ACHN (cell line): ENCODE measurements around the gene DOCK1.
A peak's percentile ranks its signal among the peaks of the same experiment; 100 is the strongest.
"Not testable (repeated sequence)": the region's sequence is repeated elsewhere in the genome, so short reads cannot be mapped to it uniquely, and the experiment has no call there.

Source experiments
- DNase-seq: peaks from one replicate; pipeline ENCODE4 v3.0.0-alpha.2; 2015
- in situ Hi-C: cut with HindIII; loops from 2 replicates; pipeline ENCODE4 v1.10.0; 2017; ENCODE audit warnings: low sequenced_read_pairs, low pct_ligation_motif_present, low pct_unique_long_range_greater_than_20kb

Gene DOCK1

DNA sequence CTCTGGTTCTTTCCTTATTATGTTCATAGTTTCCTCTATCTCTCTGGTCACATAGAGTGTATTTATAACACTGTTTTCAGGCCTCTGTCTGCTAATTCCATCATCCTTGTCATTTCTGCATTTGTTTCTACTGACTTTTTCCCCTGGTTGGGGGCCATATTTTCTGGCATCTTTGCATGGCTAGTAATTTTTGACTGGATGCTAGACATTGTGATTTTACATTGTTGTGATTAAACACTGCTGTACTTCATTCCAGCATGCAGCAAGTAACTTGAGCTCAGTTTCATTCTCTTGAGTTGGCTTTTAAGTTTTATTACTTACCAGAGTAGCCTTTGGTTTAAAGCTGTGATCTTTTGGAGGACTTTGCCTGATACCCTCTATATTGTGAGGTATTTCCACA lies 6.8 kb upstream of the DOCK1 start:
- in situ Hi-C loops, result no loop called here

DNA sequence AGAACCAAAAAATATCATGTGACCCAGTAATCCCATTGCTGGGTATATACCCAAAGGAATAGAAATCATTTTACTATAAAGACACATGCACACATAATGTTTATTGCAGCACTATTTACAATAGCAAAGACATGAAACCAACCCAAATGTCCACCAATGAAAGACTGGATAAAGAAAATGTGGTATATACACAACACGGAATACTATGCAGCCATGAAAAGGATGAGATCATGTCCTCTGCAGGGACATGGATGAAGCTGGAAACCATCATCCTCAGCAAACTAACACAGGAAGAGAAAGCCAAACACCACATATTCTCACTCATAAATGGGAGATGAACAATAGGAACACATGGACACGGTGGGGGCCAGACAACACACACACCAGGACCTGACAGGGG lies 5.7 kb upstream of the DOCK1 start:
- in situ Hi-C loops, DNase-seq: not testable (repeated sequence)

More for the DNA sequence above, 6.8 kb upstream of the DOCK1 start:
- no peak for DNase-seq

DNA sequence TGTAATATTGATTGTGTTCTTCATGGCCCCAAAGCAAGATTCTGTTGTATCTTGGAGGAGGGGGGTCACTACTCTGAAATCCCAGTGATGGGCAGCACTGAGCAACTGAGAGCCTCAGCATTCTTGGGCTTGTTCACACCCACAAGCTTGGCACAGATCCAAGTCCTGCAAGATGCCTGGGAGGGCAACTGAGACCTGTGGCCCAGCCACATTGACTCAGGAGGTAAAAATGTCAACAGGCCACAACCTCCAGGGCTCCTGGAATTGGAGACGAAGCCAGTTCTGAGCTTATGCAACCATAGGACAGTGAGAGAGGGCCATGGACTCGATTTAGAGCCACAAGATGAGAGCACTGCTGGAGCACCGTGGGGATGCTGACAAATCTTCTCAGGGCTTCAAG lies 3.1 kb upstream of the DOCK1 start:
- in situ Hi-C loops, result no loop called here
- DNase-seq, result peak; percentile 99

DNA sequence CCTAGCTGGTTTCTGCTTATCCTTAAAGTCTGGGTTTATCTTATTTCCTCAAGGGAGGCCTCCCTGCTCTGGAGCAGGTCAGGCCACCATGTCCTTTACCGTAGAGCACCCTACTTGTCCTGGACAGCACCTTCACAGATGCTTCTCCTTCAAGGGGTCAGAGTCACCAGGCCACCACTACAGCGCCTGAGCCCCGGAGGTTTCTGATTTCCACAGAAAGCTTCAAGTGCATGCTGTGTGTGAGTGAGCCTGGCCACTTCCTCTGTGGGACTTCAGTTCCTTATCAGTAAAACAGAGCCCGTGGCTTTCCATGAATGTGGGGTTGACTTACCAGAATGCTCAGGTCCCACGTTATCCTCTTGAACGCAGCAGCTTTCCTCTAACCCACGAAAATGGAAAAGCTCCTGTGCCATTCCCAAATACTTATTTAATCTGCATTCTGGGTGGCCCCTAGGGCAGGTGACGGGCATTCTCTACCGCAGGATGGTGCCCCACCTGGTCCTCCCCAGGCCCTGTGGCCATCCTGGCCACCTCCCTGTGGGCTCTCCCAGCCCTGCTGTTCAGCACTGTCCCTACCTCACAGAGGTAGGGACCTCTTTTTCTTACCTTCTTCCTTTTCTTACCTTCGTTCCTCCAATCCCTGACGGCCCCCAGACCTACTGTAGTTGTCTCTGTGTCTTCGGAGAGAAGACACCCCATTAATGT lies 1.4 kb upstream of the DOCK1 start:
- in situ Hi-C loops, result no loop called here
- DNase-seq, result no peak

DNA sequence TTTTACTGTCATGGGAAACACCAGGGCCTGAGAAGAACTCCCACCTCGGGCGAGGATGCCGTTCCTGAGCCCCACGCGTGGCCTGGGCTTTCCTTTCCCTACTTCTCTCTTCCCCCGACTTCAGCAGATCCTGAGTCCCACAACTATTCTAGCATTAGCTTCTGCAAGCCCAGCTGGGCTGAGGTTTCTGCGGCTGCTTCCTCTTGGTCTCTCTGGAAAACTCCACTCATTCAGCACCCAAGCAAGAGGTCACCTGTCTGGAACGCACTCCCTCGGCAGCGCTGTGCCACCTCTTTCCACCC lies 761 bp upstream of the DOCK1 start:
- in situ Hi-C loops, result no loop called here
- no peak for DNase-seq

DNA sequence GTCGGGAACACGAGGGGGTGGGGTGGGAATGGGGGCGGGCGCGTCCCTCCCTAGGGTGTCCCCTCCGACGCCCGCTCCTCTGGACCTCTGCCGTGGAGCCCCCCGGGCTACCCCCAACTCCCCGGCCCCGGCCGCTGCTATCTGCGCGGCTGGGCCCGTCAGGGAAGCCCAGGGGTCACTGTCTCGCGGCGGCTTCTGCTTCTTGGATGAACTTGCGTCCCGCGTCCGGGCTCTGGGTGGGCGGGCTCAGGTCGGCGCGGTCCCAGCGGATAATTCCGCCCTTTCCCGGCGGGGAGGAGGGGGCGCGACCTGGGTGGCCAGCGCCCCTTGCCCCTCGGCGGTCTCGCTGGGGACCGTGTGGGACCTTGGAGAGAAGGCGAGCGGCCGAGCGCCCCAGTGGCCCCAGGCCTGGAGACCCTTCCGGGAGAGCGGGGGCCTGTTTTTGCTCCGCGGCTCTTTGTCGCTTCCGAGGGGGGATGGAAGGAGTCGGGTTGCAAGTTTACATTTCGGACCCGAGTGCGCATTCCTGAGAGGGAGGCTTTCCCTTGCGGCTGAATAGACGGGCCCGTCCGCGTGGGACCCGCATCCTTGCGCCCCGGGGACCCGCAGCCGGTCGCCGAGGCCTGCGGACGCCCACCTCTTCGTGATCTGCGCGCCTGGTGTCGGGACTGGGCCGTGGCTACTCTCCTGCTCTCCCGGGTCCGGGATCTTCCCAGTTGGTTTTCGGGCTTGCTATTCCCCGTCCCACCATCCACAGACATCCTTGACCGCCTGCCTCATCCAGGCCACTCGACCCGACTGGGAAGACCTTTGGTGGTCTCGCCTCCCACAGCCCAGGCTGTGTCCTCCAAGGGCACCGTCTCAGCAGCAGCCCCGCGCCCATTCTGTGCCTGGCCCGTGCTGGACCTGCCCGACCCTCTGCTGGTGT lies 812 bp downstream of the DOCK1 start:
- peak; percentile 42 for DNase-seq
- in situ Hi-C loops, result no loop called here

DNA sequence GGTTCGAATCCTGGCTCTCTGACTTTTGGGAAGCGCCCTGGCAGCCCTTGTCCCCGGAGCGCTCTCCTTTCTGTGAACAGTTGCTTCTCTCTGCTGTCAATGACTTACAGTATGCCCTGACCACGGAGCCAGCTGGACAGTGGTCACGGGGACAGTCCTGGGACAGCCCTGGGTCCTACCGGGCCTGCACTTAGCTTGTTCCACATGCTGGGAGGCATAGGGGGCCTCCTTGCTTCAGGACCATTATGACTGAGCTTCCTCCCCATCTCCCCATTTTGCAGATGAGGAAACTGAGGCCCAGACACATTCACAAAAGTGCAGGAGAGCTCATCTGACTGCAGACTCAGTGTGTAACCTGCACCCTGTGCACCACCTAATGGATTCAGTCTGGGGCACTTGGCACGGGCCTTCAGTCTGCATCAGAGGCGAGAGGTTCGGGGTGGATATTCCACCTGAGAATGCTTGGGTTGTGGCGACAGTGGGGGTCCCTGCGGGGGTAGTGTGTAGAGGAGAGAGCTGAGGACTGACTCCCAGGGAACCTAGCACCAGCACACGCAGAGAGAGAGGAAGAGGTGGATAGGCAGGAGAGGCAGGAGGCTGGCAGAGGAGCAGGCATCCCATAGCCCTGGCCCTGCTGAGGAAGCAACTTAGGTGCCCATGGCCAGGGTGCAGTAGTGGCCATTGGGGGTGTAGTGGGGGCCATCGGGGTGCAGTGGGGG lies 1.6 kb downstream of the DOCK1 start:
- in situ Hi-C loops, result no loop called here
- DNase-seq, result no peak

DNA sequence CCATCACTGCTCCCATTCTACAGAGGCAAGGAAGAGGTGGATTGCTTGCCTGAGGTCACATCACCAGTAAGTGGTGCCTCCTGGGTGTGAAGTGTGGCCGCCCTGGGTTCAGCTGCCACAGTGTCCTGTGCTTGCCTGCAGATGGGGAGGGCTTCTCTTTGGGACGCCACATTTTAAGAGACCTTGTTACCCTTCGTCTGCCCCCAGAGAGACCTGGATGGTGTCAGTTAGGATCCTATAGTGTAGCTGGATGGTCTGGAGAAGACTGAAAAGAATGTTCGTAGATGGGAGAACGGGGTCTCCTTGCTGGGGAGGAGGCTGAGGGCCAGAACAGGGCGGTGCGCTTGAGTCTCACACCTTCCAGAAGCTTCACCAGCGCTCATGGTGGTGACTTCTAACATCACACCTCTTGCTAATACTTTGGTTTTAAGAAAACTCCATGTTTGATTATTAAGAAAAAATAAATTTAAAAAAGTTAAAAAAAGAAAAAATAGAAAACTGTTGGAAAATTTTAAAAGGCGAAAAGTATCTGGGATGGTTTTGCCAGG lies 2.3 kb downstream of the DOCK1 start:
- DNase-seq, result no peak
- in situ Hi-C loops, result no loop called here

DNA sequence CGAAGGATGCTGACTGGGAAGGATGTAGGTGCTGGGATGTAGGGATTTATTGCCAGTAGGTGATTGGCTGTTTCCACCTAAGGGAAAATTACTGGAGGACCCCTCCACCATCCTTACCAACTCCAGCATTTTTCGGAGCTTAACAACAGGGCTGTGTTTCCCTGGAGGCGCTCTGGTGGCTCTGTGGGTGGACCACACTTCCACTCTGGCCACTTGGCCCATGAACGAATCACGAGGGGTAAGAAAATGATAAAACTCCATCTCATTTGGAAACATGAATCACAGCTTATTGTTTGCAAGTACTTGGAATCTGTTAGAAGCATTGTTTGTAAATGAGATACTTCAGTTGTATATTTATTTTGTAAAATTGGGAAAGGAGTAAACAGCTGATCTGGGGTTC lies 3.0 kb downstream of the DOCK1 start:
- in situ Hi-C loops, result no loop called here
- no peak for DNase-seq

DNA sequence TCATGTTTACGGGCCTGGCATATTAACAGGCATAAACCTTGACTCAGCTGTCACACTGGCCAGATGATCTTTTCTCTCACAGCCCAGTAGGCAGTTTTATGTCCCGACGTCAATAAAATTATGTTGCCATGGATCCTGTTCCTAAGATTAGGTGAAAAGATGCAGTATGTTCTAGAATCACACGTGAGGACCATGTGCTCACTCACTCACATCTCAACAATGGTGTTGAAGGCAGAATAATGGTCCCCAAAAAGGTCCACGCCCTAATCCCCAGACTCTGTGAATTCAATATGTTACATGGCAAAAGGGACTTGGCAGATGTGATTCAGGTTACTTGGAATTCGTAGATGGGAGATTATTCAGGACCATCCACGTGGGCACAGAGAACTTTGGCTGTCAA lies 3.5 kb downstream of the DOCK1 start:
- in situ Hi-C loops, result no loop called here
- no peak for DNase-seq

DNA sequence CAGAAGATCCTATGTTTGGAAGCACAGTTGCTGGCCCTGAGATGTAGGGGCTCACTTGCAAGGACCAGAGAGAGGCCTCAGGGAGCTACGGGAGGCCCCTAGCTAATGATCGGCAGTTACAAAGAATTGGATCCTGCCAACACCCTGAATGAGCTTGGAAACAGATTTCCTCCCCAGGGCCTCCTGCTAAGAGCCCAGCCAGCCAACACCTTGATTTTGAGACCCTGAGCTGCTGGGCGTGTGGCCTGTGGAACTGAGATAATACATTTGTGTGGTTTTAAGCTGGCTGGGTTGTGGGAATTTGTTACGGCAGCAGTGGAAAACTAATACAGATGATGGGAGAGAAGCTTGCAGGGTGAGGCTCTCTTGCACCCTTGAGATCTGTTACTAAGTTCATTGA lies 3.9 kb downstream of the DOCK1 start:
- DNase-seq, result no peak
- in situ Hi-C loops, result no loop called here

DNA sequence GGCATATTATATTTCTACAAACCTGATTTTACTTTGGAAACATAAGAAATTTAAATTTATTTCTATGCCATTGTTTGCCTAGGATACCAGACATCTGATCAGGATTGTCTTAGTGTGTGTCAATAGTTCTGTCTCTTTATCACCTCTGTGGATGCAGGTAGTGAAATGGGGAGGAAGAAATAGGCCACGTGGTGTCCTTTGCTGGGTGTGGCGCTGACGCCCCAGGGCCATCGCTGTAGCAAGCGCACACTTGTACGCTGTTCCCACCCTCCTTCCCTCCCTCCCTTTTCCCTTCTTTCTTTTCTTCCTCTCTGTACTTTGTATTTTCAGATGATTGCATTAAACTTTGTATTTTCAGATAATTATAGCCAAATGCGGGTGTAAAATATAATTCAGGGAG lies 5.0 kb downstream of the DOCK1 start:
- in situ Hi-C loops, result no loop called here

DNA sequence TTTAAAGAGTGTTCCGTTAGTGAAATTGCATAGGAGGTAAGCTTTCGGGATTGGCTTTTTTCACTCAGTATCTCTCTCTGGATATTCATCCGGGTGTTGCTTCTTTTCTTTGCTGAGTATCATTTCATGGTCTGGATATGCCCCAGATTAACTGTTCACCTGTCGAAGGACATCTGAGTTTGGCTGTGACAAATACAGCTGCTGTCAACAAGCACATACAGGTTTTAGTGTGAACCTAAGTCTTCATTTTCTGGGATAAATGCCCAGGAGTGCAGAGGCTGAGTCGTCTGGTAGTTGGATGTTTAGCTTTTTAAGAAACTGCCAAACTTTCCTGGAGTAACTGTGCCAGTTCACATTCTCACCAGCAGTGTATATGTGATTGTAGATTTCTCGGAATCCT lies 5.6 kb downstream of the DOCK1 start:
- in situ Hi-C loops, result no loop called here
- no peak for DNase-seq

More for the DNA sequence above, 5.0 kb downstream of the DOCK1 start:
- DNase-seq, result no peak

DNA sequence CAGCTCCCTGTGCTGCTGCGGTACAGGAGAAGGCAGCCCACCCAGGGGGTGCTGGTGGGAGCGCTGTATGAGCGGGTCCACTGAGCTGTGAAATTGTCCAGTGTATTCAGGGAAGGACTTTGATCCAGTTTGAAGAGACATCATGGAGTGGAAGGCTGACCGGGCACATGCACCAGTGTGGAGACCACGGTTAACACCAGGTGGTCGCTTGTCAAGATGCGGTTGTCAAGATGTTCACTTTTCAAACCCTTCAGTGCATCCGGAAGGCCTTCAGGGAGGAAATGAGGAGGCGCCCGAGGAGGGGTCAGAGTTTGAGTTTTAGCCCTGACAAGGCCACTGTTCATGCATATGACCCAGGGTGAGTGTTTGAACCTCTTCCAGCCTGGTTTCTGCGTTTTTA lies 6.1 kb downstream of the DOCK1 start:
- in situ Hi-C loops, result no loop called here
- DNase-seq, result no peak

DNA sequence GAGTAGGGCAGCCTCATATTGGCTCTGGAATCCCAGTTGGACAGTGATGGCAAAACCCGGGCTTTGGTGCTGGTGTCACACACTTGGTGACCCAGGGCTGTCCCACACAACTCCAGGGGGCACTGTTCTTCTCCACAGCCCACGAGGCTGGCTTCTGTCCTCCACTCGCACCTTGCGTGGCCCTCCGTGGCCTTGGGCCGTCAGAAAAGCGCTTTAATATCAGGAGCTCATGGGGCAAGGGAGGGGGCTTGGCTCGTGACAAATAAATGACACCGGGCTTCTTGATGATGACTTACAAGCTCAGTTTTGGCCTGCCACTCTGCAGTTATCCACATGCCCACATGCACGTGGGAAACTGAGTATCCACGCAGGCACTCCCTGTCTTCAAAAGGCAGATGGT lies 8.1 kb downstream of the DOCK1 start:
- no peak for DNase-seq
- in situ Hi-C loops, result no loop called here

DNA sequence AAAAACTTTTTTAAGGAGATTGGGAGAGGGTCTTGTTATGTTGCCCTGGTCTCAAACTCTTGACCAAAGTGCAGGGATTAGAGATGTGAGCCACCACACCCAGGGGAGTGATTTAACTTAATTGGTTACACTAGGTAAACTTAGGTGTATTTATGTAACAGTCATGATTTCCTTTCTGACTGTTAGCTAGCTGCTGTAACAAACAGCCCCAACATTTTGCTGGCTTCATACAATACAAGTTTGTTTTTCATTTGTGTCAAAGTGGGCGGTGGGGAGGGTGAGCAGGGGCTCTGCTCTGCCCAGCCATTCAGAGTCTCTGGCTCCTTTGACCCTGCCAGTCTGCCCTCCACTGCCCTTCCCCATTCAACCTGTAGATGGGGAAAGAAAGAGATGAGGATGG lies 9.3 kb downstream of the DOCK1 start:
- in situ Hi-C loops, result no loop called here
- no peak for DNase-seq

DNA sequence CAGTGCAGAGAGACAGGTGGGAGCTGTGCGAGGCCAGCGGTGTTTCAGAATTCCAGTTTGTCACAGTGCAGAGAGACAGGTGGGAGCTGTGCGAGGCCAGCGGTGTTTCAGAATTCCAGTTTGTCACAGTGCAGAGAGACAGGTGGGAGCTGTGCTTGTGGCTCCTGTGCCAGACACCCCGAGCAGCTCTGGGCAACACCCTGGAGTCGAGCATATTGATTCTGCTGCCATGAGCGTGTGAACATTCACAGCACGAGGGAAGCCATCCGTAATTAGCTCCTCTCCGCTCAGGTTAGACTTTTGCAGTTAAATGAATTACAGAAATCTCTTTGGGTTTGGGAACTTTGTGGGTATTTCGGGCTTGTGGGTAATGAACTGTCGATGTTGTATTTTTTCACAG lies 11.7 kb downstream of the DOCK1 start:
- in situ Hi-C loops, DNase-seq: not testable (repeated sequence)

DNA sequence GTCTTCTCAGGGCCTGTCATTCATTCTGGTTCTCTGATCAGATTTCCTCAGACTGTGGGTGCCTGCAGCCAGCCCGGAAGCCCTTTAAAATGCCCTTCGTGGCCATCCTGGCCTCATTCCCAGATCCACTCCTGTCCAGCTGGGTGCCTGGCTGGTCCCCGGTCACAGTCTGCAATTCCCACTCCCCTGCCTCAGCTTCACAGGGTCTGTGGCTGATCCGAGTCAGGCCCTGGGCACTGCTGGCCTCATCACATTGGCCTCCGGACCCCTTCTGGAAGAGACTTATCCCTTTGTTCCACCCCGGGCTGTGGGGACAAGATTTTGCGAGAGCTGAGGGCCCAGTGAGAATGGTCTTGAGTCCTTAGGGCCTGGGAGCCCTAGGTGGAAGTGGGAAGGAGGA lies 12.1 kb downstream of the DOCK1 start:
- in situ Hi-C loops, result no loop called here
- DNase-seq, result peak; percentile 43
